CD4-positive, alpha-beta T cell treated with Interleukin-2 at 100 ng/mL for 4 hours (primary cell): Measurements from ENCODE around the gene TEX28.
"Not testable (repeated sequence)": the region's sequence is repeated elsewhere in the genome, so short reads cannot be mapped to it uniquely, and the experiment has no call there.

Experiments
- DNase-seq: peaks from one replicate; pipeline ENCODE4 v3.0.0-alpha.2; 2020; ENCODE audit warnings: low spot score

The TEX28 gene

DNA sequence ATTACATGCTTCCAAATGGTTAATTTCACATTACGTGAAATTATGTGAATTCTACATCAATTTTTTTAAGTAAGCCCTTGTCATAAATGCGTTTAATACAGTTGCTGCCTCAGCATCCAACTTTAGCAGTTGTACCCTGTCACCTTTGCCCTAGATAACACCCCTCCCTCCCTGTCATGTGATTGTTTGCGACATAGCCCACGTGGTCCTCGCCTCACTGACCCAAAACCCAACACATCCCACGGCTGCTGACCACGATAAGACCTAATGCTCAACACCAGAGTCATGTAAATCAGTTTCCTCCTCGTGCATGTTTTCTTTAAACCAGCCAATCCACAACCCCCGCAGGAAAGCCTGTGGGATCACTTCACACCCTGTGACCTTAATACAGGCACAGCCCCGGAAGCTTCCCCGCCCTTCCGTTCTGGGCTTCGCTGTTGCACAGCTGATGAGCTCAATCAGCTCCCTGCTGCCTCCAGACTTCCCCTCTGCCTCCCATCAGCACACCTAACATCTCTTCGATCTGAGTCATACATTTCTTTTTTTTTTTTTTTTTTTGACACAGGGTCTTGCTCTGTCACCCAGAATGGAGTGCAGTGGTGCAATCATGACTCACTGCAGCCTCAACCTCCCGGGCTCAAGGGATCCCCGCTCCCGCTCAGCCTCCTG is 47.4 kb downstream of the TEX28 start:
- not testable (repeated sequence) for DNase-seq

DNA sequence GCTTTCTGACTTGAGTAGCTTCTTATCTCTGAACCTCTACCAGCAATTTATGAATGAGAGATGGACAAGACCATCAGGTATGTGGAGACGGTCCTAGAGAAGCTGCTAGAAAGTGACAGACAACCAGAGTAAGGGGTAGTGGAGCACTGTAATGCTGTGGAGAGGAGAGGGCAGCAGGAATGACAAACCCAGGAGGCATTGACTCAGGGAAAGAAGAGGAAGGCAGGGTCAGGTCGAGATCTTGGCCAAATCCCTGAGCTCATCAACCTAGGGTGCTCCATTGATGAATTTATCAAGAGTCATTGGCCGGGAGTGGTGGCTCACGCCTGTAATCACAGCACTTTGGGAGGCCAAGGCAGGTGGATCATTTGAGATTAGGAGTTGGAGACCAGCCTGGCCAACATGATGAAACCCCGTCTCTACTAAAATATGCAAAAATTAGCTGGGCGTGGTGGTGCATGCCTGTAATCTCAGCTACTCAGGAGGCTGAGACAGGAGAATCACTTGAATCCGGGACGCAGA is 54.9 kb downstream of the TEX28 start:
- DNase-seq, result not testable (repeated sequence)

GRCh38 chrX:154238939-154239559 is 55.9 kb downstream of the TEX28 start:
- DNase-seq, result not testable (repeated sequence)

- not testable (repeated sequence) for DNase-seq
Observed at GRCh38 chrX:154233620-154234019, 61.3 kb downstream of the TEX28 start.

DNA sequence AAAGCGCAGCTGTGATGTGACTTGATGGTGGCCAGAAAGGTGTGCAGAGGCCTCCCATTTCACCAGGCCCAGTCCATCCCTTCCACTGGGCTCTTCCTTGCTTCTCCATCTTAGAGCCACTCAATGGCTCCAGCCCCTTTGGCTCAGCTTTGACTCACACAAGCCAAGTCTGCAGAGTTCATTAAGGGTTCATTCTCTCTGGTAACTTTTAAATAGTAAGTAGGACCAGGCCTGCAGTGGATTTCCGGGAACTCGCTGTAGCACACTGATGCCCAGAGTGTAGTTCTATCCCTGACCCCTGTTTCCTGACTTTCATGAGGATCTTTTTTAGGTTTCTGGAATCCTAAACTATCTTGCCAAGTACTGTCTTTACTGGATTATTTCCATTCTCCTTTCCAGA is 63.5 kb downstream of the TEX28 start:
- not testable (repeated sequence) for DNase-seq

DNA sequence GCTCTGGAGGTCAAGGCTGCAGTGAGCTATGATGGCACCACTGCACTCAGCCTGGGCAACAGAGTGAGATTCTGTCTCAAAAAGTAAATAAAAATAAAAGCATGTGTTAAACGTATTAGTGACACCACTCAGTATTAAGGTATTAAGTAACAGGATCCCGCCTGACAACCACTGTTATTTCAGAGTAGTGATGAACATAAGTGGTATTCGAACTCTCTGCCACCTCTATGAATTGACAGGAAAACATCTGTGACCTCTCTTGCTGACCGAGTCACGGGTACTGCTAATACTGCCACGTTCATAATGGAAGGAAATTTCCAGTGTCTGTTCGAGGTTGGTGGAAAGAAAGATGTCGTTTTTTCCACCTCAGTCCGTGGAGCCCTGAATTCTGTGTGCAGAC is 68.2 kb downstream of the TEX28 start:
- DNase-seq, result not testable (repeated sequence)

DNA sequence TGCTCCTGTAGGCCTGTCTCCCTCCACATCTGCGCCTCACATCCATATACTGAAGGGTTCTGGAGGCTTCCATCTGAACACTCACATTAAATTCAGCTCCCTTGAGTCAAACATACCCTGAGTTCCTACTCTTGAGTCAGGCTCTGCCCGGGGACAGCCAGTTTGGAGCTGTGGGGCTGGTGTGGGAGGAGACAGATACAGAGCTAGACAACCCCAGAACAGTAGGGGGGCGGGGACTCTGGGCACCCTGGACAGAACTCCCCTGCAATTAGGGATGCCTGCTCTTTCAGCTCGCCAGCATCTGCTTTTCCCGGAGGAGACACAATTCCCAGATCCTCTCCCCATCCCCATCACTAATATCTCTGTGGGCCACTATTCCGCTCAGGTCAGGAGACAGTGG is 69.6 kb downstream of the TEX28 start:
- not testable (repeated sequence) for DNase-seq
